Measurements from ENCODE around the gene ZFAND2A.
A peak's percentile ranks its signal among the peaks of the same experiment; 100 is the strongest.
"Not testable (repeated sequence)": the region's sequence is repeated elsewhere in the genome, so short reads cannot be mapped to it uniquely, and the experiment has no call there.

Gene ZFAND2A

DNA sequence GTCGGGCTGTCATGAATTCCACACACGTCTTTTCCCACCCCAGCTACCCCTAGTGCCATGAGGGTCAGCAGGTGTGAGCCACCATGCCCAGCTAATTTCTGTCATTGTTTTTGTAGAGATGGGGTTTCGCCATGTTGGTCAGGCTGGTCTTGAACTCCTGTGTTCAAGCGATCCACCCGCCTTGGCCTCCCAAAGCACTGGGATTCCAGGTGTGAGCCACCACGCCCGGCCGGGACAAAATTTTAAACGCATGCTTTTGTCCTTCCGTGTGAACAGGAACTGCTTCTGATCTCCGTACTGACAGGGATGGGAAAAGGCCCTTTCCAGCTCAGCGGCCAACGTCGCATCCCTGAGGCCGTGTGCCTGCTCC lies 15.6 kb upstream of the ZFAND2A start:
- Histone ChIP-seq H3K4me1 (ENCODE audit: control insufficient read depth, insufficient read depth, low read length) (no peaks in the 10 kb centered on the region), H3K9me3 (ENCODE audit: control insufficient read depth, insufficient read depth, low read length) (no peaks in the 10 kb centered on the region), H3K27me3 (ENCODE audit: control insufficient read depth, insufficient read depth, low read length) (no peaks in the 10 kb centered on the region), H3K36me3 (ENCODE audit: control insufficient read depth, insufficient read depth, low read length) (no peaks in the 10 kb centered on the region), H3K27ac (ENCODE audit: low read length) (no peak overlapping the region), H3K4me3 (ENCODE audit: low read length) (no peak overlapping the region)
- no peak for DNase-seq (ENCODE audit: low read depth, low spot score)
- WGBS (ENCODE audit: insufficient coverage, insufficient read length), result no CpG with 5 or more reads among the region's 15 CpGs

GRCh38 chr7:1174881-1175596 lies 15.0 kb upstream of the ZFAND2A start:
- H3K4me3 ChIP-seq (ENCODE audit: low read length), result no peak overlapping the region
- H3K9me3 ChIP-seq (ENCODE audit: control insufficient read depth, insufficient read depth, low read length), result no peaks in the 10 kb centered on the region
- H3K27me3 ChIP-seq (ENCODE audit: control insufficient read depth, insufficient read depth, low read length), result no peaks in the 10 kb centered on the region
- no peaks in the 10 kb centered on the region for H3K4me1 ChIP-seq (ENCODE audit: control insufficient read depth, insufficient read depth, low read length)
- H3K36me3 ChIP-seq (ENCODE audit: control insufficient read depth, insufficient read depth, low read length), result no peaks in the 10 kb centered on the region
- no peak for DNase-seq (ENCODE audit: low read depth, low spot score)
- no peak overlapping the region for H3K27ac ChIP-seq (ENCODE audit: low read length)
- no CpG with 5 or more reads among the region's 29 CpGs for WGBS (ENCODE audit: insufficient coverage, insufficient read length)

GRCh38 chr7:1174002-1174401 lies 14.0 kb upstream of the ZFAND2A start:
- Histone ChIP-seq H3K4me1 (ENCODE audit: control insufficient read depth, insufficient read depth, low read length) (no peaks in the 10 kb centered on the region; the same call in 1 of the 2 replicates), H3K27me3 (ENCODE audit: control insufficient read depth, insufficient read depth, low read length) (no peaks in the 10 kb centered on the region), H3K9me3 (ENCODE audit: control insufficient read depth, insufficient read depth, low read length) (no peaks in the 10 kb centered on the region), H3K36me3 (ENCODE audit: control insufficient read depth, insufficient read depth, low read length) (no peaks in the 10 kb centered on the region), H3K27ac (ENCODE audit: low read length) (no peak overlapping the region), H3K4me3 (ENCODE audit: low read length) (no peak overlapping the region)
- WGBS (ENCODE audit: insufficient coverage, insufficient read length), result no CpG with 5 or more reads among the region's 11 CpGs
- DNase-seq (ENCODE audit: low read depth, low spot score), result no peak

DNA sequence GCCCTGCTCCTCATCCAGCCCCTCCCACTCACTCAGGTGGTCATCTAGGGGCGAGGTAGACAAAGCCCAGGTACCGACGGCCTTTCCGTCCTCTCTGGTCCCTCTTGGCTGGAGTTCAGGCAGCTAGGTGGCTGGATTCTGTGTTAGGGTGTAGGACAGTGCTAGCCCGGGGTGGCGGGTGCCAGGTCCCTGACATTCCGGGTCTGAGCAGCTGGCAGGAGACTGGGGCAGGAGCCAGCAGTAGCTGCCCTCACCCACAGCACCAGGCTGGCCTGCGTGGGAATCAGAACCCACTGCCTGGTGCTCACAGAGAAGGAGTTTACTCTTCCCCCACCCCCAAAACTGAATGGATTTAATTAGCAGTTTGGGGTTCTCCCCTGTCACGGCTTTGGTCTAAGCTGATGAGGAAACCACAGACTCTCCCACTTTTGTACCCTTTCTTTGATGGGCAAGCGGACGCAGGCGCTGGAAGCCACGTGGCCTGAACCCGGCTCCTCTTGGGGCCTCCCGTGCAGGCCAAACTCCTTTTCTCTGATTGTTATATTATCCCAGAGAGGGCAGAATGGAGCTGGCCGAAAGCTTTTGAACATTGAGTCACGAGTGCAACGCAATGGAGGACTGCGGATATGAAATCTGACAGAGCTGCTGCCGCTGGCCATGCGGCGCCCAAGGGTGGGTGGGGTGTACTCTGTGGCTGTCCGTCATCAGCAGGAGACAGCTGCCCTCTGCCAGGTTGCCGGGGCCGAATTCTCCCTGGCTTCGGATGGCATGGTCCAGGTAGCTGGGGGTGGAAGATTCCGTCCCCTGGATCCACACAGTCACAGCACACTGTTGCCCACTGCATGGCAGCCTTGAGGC lies 12.9 kb upstream of the ZFAND2A start:
- WGBS (ENCODE audit: insufficient coverage, insufficient read length), result no CpG with 5 or more reads among the region's 27 CpGs
- no peak for DNase-seq (ENCODE audit: low read depth, low spot score)
- Histone ChIP-seq H3K4me1 (ENCODE audit: control insufficient read depth, insufficient read depth, low read length) (no peaks in the 10 kb centered on the region; the same call in 1 of the 2 replicates), H3K27ac (ENCODE audit: low read length) (no peak overlapping the region), H3K9me3 (ENCODE audit: control insufficient read depth, insufficient read depth, low read length) (no peaks in the 10 kb centered on the region), H3K27me3 (ENCODE audit: control insufficient read depth, insufficient read depth, low read length) (no peaks in the 10 kb centered on the region), H3K36me3 (ENCODE audit: control insufficient read depth, insufficient read depth, low read length) (no peaks in the 10 kb centered on the region), H3K4me3 (ENCODE audit: low read length) (no peak overlapping the region)

DNA sequence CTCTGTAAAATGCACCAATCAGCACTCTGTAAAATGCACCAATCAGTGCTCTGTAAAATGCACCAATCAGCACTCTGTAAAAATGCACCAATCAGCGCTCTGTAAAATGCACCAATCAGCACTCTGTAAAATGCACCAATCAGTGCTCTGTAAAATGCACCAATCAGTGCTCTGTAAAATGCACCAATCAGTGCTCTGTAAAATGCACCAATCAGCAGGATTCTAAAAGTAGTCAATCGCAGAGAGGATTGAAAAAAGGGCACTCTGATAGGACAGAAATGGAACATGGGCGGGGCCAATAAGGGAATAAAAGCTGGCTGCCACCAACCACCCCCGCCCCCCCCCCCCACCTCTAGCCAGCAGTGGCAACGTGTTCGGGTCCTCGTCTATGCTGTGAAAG lies 11.5 kb upstream of the ZFAND2A start:
- WGBS (ENCODE audit: insufficient coverage, insufficient read length), result no CpG with 5 or more reads among the region's 7 CpGs
- not testable (repeated sequence) for H3K4me3 ChIP-seq (ENCODE audit: low read length); H3K27ac ChIP-seq (ENCODE audit: low read length); DNase-seq (ENCODE audit: low read depth, low spot score); H3K9me3 ChIP-seq (ENCODE audit: control insufficient read depth, insufficient read depth, low read length); H3K36me3 ChIP-seq (ENCODE audit: control insufficient read depth, insufficient read depth, low read length); H3K4me1 ChIP-seq (ENCODE audit: control insufficient read depth, insufficient read depth, low read length); H3K27me3 ChIP-seq (ENCODE audit: control insufficient read depth, insufficient read depth, low read length)

DNA sequence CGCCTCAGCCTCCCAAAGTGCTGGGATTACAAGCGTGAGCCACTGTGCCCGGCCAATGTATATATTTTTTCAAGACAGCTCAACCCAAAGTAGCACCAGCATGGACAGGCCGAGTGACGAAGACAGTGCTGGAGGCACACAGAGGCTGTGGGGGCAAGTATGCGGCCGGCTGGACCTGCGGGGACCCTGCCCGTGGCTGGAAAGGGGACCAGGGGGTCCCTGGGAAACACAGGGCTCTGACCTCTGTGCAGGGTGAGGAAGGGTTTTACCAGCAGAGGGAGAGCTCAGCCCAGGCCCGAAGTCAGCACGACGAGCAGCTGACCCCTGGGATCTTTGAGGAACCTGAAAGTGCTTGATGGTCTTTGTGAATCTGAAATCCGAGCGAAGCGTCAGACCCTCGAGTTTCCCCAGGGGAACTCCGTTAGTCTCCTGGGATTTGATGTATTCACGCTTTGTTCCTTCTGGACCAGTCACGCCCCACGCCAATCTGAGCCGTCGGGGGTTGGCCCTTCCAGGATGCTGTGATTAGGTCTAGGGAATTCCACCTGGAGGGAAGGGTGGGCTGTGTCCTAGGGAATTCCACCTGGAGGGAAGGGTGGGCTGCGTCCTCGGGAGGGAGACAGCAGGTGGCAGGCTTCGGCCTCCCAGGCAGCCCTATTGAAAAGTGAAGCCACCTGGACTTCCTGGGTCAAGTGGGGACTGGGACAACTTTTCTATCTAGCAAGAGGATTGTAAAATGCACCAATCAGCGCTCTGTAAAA lies 10.9 kb upstream of the ZFAND2A start:
- H3K9me3 ChIP-seq (ENCODE audit: control insufficient read depth, insufficient read depth, low read length), result no peaks in the 10 kb centered on the region
- no peak overlapping the region for H3K4me3 ChIP-seq (ENCODE audit: low read length)
- H3K4me1 ChIP-seq (ENCODE audit: control insufficient read depth, insufficient read depth, low read length), result no peaks in the 10 kb centered on the region; the same call in 1 of the 2 replicates
- no peaks in the 10 kb centered on the region for H3K36me3 ChIP-seq (ENCODE audit: control insufficient read depth, insufficient read depth, low read length)
- WGBS (ENCODE audit: insufficient coverage, insufficient read length), result no CpG with 5 or more reads among the region's 26 CpGs
- DNase-seq (ENCODE audit: low read depth, low spot score), result no peak
- H3K27me3 ChIP-seq (ENCODE audit: control insufficient read depth, insufficient read depth, low read length), result no peaks in the 10 kb centered on the region
- no peak overlapping the region for H3K27ac ChIP-seq (ENCODE audit: low read length)

DNA sequence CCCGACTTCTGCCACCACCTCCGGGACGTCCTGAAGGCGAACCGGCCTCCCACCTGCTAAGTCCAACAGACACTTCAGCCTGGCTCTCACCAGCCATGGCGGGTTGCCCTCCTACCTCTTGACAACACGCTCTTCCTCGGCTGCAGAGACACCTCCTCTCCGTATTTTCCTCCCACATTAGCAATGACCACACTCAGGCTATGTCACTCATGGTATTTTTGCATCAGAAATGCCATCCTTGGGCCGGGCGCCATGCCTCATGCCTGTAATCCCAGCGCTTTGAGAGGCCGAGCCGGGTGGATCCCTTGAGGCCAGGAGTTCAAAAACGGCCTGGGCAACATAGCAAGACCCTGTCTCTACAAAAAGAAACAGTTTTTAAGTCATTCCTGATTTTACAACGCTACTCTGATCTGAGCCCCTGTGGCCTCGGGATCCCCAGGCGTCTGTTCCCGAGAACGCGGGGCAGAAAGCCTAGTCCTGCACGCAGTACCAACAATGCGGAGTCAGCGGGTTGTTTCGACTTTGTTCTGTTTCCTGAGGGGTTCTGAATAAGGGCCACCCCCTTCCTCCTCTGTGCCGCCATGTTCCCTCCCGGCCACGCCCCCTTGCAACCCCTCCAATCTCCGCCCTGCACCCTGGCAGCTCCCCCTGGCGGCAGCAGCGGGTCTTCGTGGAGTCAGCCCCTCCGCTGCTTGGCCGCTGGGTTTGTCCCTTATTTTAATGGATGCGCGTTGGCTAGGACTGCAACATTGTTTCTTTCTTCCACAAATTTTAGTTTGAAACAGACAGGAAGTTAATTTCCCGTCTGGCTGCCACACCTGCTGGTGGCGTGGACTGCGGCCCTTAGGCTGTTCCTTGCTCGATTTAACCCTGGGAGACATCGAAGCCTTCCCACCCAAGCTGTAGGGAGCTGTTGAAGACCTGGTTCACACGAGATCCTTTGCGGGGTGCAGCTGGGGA lies 9.7 kb upstream of the ZFAND2A start:
- peak; percentile 70 for DNase-seq (ENCODE audit: low read depth, low spot score)
- no peaks in the 10 kb centered on the region for H3K36me3 ChIP-seq (ENCODE audit: control insufficient read depth, insufficient read depth, low read length)
- no peaks in the 10 kb centered on the region for H3K27me3 ChIP-seq (ENCODE audit: control insufficient read depth, insufficient read depth, low read length)
- no peaks in the 10 kb centered on the region; the same call in 1 of the 2 replicates for H3K4me1 ChIP-seq (ENCODE audit: control insufficient read depth, insufficient read depth, low read length)
- no peak overlapping the region for H3K4me3 ChIP-seq (ENCODE audit: low read length)
- H3K27ac ChIP-seq (ENCODE audit: low read length), result no peak overlapping the region
- H3K9me3 ChIP-seq (ENCODE audit: control insufficient read depth, insufficient read depth, low read length), result no peaks in the 10 kb centered on the region
- no CpG with 5 or more reads among the region's 43 CpGs for WGBS (ENCODE audit: insufficient coverage, insufficient read length)

- Histone ChIP-seq H3K36me3 (ENCODE audit: control insufficient read depth, insufficient read depth, low read length) (no peaks in the 10 kb centered on the region), H3K27me3 (ENCODE audit: control insufficient read depth, insufficient read depth, low read length) (no peaks in the 10 kb centered on the region), H3K4me3 (ENCODE audit: low read length) (no peak overlapping the region), H3K27ac (ENCODE audit: low read length) (no peak overlapping the region), H3K9me3 (ENCODE audit: control insufficient read depth, insufficient read depth, low read length) (no peaks in the 10 kb centered on the region), H3K4me1 (ENCODE audit: control insufficient read depth, insufficient read depth, low read length) (no peaks in the 10 kb centered on the region; the same call in 1 of the 2 replicates)
- no peak for DNase-seq (ENCODE audit: low read depth, low spot score)
- WGBS (ENCODE audit: insufficient coverage, insufficient read length), result no CpG with 5 or more reads among the region's 11 CpGs
Observed at GRCh38 chr7:1168422-1168821, 8.4 kb upstream of the ZFAND2A start.

DNA sequence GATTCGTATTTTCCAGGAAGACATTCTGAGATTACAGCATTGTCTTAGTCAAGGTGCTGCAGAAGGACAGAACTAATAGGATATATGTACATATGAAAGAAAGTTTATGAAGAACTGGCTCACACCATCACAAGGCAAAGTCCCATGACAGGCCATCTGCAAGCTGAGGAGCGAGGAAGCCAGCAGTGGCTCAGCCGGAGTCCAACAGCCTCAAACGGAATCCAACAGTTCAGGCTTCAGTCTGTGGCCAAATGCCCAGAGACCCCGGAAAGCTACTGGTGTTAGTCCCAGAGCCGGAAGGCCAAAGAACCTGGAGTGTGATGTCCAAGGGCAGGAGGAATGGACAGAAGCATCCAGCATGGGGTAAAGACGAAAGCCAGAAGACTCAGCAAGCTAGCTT lies 4.4 kb upstream of the ZFAND2A start:
- H3K4me3 ChIP-seq (ENCODE audit: low read length), result no peak overlapping the region
- no CpG with 5 or more reads among the region's 7 CpGs for WGBS (ENCODE audit: insufficient coverage, insufficient read length)
- no peak for DNase-seq (ENCODE audit: low read depth, low spot score)

More for the DNA sequence above, 4.4 kb upstream of the ZFAND2A start:
- Histone ChIP-seq H3K9me3 (ENCODE audit: control insufficient read depth, insufficient read depth, low read length) (no peaks in the 10 kb centered on the region), H3K27ac (ENCODE audit: low read length) (no peak overlapping the region), H3K27me3 (ENCODE audit: control insufficient read depth, insufficient read depth, low read length) (no peaks in the 10 kb centered on the region), H3K36me3 (ENCODE audit: control insufficient read depth, insufficient read depth, low read length) (no peaks in the 10 kb centered on the region), H3K4me1 (ENCODE audit: control insufficient read depth, insufficient read depth, low read length) (no peaks in the 10 kb centered on the region; the same call in 1 of the 2 replicates)

Measured in iPS DF 6.9 (cell line).